HepG2 (cell line): Measurements from ENCODE around the gene REP15. TPM values are rescaled to one million over a fixed set of nuclear protein-coding genes. Genes with fewer than 3 reads are reported as not detected.

Experiments
- HIC2 ChIP-seq: sonication (generic); formaldehyde crosslinking; IDR thresholded peaks from 2 replicates; pipeline ENCODE4 v1.9.0; 2022; ENCODE audit warnings: low read depth, missing genetic modification reagents
- HMG20A ChIP-seq: IDR thresholded peaks from 2 replicates; pipeline ENCODE4 v1.6.1; 2016; ENCODE audit warnings: borderline replicate concordance
- HNRNPLL ChIP-seq: fragments of 200-400 bp; formaldehyde crosslinking; IDR thresholded peaks from 2 replicates; pipeline ENCODE4 v1.6.1; 2017; ENCODE audit warnings: mild to moderate bottlenecking, low read depth, low read length; ENCODE audit not compliant: poor library complexity, severe bottlenecking
- MYNN ChIP-seq: sonication (generic); formaldehyde crosslinking; IDR thresholded peaks from 2 replicates; pipeline ENCODE4 v1.4.0; 2020; ENCODE audit warnings: mild to moderate bottlenecking, low read depth, missing genetic modification reagents
- NCOA1 ChIP-seq: sonication (generic); formaldehyde crosslinking; IDR thresholded peaks from 2 replicates; pipeline ENCODE4 v1.9.0; 2021; ENCODE audit warnings: missing genetic modification reagents
- PATZ1 ChIP-seq: sonication (generic); formaldehyde crosslinking; IDR thresholded peaks from 2 replicates; pipeline ENCODE4 v1.4.0; 2020; ENCODE audit warnings: missing genetic modification reagents
- ZFP36L1 ChIP-seq: sonication (generic); formaldehyde crosslinking; IDR thresholded peaks from 2 replicates; pipeline ENCODE4 v1.8.0; 2022; ENCODE audit warnings: mild to moderate bottlenecking, missing genetic modification reagents, moderate library complexity
- ZMYM4 ChIP-seq: sonication (generic); formaldehyde crosslinking; IDR thresholded peaks from 2 replicates; pipeline ENCODE4 v1.8.1; 2023; ENCODE audit warnings: mild to moderate bottlenecking, missing genetic modification reagents
- ZNF205 ChIP-seq: IDR thresholded peaks from 2 replicates; pipeline ENCODE4 v1.6.1; 2018; ENCODE audit warnings: missing biosample characterization, missing genetic modification reagents
- ZNF407 ChIP-seq: sonication (generic); formaldehyde crosslinking; IDR thresholded peaks from one replicate; pipeline ENCODE4 v1.5.1; 2020; ENCODE audit warnings: mild to moderate bottlenecking, missing genetic modification reagents; ENCODE audit errors: not compliant biosample characterization
- ZNF451 ChIP-seq: sonication (generic); formaldehyde crosslinking; IDR thresholded peaks from 2 replicates; pipeline ENCODE4 v1.5.0; 2020; ENCODE audit warnings: mild to moderate bottlenecking, missing genetic modification reagents
- ZNF513 ChIP-seq: sonication (generic); formaldehyde crosslinking; conservative IDR thresholded peaks from 2 replicates; pipeline ENCODE4 v1.5.0; 2020; ENCODE audit warnings: missing genetic modification reagents
- ZNF580 ChIP-seq: IDR thresholded peaks from 2 replicates; pipeline ENCODE4 v1.6.1; 2016; ENCODE audit warnings: low read depth, borderline replicate concordance
- polyA plus RNA-seq, 8 experiments: library from polyadenylated mRNA; depleted of rRNA in 3 of 8; stranded (reverse) in 7 of 8; unstranded in 1 of 8; fragments of >200 nt; fragmentation: Illumina TruSeq in 4 of 8; extraction: Trizol in 4 of 8; gene quantifications; 2 replicates each; pipeline versions ENCODE4 v1.2.1 to v1.2.3, GENCODE V29; 2011 to 2016; ENCODE audit warnings: low read depth in 4 of 8, missing spikeins in 1 of 8, mixed read lengths in 1 of 8; ENCODE audit not compliant: insufficient read depth in 1 of 8
- total RNA-seq, 5 experiments: library from RNA; depleted of rRNA; stranded (reverse); fragments of >200 nt; fragmentation: Illumina TruSeq; extraction: Trizol; gene quantifications; 2 replicates each; pipeline ENCODE4 v1.2.3, GENCODE V29; 2016; ENCODE audit warnings: low read depth in 1 of 5

REP15 gene
- total and polyA plus RNA-seq, 2 of the 13 experiments (the other 11 are each of a cell fraction or from before 2014, with no cell fraction given): 0.12 to 0.64 TPM

- no peak for TF ChIP-seq ZNF513 (CRISPR knock-in tag)
- peak; percentile 82 for TF ChIP-seq PATZ1 (CRISPR knock-in tag)
- peak; percentile 75 for TF ChIP-seq HIC2 (CRISPR knock-in tag)
- peak; percentile 95 for TF ChIP-seq NCOA1
- no peak for TF ChIP-seq ZFP36L1 (CRISPR knock-in tag)
- TF ChIP-seq ZNF205: peak; percentile 78; the same call in 1 of the 2 replicates
- TF ChIP-seq ZNF451: peak; percentile 93
- TF ChIP-seq ZNF407 (CRISPR knock-in tag): peak; percentile 83
- TF ChIP-seq MYNN (CRISPR knock-in tag): no peak; the same call in 1 of the 2 replicates
- TF ChIP-seq ZNF580 (CRISPR knock-in tag): peak; percentile 77; the same call in 1 of the 2 replicates
- peak; percentile 51; the same call in 1 of the 2 replicates for TF ChIP-seq HMG20A
- TF ChIP-seq ZMYM4 (CRISPR knock-in tag): peak; percentile 94
- TF ChIP-seq HNRNPLL: peak; percentile 83
Observed at GRCh38 chr12:27710592-27711316, 14.5 kb downstream of the REP15 start, which contains the start of gene MRPS35 (continued).
